GM21737 (cell line): ENCODE results near the gene NUP205.
"Not testable (repeated sequence)": the region's sequence is repeated elsewhere in the genome, so short reads cannot be mapped to it uniquely, and the experiment has no call there.

Source experiments
- ATAC-seq: cut with Tn5 transposase; IDR thresholded peaks from one replicate; pipeline ENCODE4 v1.9.1; 2021; ENCODE audit warnings: mild to moderate bottlenecking, moderate library complexity; ENCODE audit not compliant: unreplicated experiment

NUP205 gene

DNA sequence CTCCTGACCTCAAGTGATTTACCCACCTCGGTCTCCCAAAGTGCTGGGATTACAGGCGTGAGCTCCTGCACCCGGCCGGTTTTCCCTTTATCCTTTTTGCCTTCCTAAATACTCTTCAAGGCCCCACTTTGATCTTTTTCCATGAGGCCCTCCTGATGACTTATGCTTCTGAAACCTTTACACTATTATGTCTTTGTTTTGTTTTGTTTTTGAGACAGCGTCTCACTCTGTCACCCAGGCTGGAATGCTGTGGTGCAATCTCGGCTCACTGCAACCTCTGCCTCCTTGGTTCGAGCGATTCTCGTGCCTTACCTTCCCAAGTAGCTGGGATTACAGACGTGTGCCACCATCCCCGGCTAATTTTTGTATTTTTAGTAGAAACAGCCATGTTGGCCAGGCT, 108.4 kb downstream of the NUP205 start:
- ATAC-seq: no peak

DNA sequence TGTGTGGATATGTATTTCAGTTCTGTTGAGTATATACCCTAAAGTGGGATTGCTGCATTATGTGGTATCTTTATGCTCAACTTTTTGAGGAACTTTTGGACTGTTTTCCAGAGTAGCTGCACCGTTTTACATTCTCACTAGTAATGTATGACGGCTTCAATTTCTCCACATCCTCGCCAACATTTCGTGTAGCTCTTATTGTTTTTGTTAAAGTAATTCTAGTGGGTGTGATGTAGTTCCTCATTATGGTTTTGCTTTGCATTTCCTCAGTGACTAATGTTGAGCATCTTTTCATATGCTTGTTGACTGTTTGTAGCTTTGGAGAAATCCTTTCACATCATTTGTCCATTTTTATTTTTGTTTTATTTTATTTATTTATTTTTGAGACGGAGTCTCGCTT, 109.1 kb downstream of the NUP205 start:
- ATAC-seq: no peak

DNA sequence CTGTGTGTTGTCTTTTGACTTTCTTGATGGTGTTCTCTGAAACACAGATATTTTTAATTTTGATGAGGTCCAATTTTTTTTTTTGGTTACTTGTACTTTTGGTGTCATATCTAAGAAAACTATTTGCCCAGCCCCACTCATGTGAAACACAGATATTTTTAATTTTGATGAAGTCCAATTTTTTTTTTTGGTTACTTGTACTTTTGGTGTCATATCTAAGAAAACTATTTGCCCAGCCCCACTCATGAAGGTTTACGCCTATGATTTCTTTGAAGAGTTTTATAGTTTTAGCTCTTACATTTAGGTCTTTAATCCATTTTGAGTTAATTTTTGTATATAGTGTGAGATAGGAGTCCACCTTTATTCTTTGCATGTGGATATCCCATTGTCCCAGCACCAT, 109.9 kb downstream of the NUP205 start:
- not testable (repeated sequence) for ATAC-seq

- not testable (repeated sequence) for ATAC-seq
These were observed 111.2 kb downstream of the NUP205 start for GRCh38 chr7:135668852-135669395.

DNA sequence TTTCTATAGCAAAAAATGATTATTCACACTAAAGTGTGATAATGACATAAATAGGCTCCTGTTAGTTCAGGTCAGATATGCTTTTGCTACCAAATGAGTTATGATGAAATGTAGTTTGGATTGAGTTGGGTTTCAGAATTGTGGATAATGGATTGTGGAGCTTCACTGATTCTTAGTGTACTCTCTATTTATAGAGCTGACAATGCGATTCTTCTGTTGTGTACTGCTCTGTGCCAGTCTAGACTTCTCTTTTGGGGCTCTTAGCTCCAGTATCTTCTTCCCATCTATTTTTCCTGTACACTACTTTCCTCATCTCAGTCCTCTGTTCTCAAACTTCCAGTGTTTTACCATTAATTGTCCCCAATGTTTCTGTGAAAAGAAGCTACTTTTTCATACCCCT, 112.1 kb downstream of the NUP205 start:
- no peak for ATAC-seq

- ATAC-seq: no peak
These were observed 112.5 kb downstream of the NUP205 start for GRCh38 chr7:135670179-135670578.

DNA sequence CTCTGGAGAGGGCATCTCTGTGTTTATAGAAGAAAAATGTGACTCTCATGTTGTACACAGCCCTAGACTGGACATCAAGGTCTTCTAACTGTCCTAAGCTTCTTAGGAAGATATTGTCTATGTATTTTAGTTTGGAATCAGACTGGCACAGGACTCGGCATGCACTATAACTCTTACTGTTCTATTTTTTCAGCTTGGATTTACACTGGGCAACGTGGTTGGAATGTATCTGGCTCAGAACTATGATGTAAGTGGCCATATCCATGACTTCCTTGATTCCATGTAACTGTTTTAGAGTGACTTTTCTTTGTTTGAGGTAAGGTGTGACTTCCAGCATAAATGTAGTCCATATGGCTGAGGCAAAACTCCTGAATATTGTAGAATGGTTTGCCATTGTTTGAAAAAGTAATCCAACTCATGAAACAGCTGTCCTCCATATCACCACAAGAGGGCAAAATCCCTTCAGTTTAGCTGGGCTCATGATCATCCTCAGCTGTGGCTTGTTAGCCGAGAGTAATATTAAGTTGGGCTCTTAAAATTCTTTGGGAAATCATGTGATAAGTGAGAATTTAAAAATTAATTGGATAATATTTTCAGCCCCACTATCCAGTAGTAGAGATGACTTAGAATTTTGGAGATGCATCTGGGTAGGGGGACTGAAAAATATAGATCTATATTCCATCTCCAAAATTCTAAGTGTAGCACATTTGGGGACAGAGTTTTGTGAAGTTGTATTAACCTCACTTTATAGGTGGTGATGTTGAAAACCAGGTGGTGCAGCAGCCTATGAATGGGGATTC, 115.0 kb downstream of the NUP205 start:
- no peak for ATAC-seq

- ATAC-seq: no peak
These were observed 115.6 kb downstream of the NUP205 start for GRCh38 chr7:135673360-135673706.

DNA sequence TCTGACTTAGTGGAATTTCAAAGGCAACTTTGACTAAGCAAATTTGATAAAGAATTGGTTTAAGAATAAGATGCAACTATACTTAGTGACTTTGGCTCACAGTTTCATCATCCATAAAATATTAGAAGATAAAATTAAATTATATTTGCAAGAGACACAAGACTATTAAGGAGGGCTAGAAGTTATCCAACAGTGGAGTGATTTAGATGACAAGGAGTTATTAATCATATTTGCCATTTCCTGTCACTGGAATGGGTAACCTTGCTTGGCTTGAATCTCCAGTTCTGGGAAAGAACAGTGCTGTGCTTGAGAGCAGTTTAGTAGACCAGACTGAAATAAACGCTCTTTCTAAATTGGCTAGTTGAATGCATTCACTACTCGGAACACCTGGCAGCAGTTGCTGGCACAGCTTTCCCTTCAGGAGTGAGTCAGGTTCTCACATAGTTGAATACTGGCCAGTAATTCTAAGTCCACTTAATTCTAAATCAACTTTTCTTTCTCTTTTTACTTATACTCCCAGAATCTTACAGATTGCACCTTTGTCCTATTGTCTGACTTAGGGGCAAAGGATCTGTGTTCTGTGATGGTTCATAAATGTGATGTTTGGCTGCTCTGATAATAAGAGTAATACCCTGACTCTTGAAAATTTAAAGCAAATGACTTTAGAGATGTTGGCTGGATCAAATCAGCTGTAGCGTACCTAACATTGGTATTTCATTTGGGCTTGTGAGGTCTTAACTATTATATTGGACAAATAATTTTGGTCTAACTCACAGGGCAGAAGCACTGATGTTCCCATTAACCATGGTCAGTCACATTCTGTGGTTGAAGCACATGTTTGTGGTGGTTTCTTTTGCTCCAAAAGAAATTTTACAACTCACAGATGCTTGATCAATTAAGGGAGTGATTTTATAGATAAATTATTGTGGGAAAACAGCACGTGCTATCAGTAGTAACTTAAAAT, 121.2 kb downstream of the NUP205 start:
- ATAC-seq: no peak

DNA sequence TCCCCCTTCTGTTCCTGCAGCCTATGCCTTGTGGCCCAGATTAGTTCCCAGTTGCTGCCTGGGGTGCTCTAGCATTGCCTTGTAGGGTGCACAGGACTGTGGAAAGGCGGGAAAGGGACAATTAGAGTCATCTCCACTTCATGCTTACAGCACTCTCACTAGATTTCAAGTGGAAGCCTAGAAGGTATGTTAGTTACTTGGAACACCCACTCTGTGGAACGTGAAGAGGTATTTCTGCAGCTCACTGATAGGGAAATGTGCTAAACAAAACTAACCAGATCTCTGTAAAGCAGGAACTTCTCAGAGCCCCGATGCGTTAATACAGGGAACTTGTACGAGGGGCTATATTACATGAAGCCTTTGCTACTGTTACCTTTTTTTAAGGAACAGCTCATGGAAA, 124.0 kb downstream of the NUP205 start:
- ATAC-seq: no peak

DNA sequence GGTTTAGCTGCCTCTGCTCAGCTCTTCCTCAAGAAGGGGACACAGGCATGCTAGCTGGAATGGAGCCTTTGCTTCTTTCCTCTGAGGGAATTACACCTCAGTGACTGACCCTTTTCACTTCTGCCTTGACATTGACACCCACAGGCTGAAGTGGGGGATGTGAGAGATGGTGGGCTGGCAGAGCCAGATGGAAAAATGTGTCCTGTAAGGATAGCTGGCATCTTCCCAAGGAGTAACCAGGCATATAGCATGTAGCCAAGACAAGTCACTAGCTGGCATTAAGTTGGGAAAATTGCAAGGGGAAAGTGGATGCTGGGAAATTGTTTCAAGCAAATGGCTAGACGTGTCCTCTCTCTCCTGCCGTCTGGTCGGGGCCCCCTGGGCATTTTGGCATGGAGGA, 124.5 kb downstream of the NUP205 start:
- no peak for ATAC-seq

DNA sequence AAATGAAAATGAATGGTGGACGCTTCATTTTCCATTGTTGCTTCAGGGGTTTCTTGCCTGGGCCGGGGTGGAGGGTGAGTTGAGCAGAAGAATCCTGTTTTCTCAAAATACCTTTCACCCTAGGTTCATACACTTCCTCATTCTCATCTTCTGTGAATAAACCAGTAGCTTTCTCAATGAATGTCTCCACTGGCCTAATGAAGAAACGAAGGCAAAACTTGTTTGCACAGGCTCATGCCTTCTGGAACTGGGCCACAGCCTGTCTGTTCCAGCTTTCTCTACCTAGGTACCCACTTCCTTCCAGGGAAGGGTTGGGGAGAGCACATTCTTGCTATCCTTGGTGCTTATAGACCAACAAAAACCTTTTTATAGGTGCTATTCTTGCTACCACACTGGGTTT, 125.9 kb downstream of the NUP205 start:
- ATAC-seq: no peak

- no peak for ATAC-seq
These were observed 126.4 kb downstream of the NUP205 start for GRCh38 chr7:135684136-135684535.

- no peak for ATAC-seq
These were observed 127.0 kb downstream of the NUP205 start for GRCh38 chr7:135684699-135685098.

GRCh38 chr7:135685306-135686084, 127.8 kb downstream of the NUP205 start:
- no peak for ATAC-seq

DNA sequence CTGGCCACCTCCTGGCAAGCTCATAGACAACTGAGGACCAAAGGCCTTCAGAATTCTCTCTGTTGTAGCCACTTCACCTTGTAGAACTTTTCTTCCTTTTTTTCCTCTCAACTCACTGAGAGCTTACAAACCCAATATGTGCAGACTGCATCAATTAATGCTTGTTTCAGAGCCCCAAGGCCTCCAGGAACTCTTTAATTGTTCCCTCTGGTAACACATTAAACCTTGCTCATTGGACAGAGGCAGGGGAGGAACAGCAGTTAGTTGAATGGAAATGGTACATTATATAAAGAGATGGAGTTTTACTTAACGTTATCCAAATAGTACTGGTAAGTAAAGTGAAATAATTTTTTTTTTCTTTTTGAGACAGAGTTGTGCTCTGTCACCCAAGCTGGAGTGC, 129.7 kb downstream of the NUP205 start:
- no peak for ATAC-seq

GRCh38 chr7:135690566-135690965, 132.8 kb downstream of the NUP205 start:
- no peak for ATAC-seq

- ATAC-seq: no peak
These were observed 134.3 kb downstream of the NUP205 start for GRCh38 chr7:135692055-135692454.

- not testable (repeated sequence) for ATAC-seq
These were observed 134.9 kb downstream of the NUP205 start for GRCh38 chr7:135692606-135693005.

- no peak for ATAC-seq
These were observed 135.8 kb downstream of the NUP205 start for GRCh38 chr7:135693558-135693957.
